ENCODE data around the gene CTSD.

DNA sequence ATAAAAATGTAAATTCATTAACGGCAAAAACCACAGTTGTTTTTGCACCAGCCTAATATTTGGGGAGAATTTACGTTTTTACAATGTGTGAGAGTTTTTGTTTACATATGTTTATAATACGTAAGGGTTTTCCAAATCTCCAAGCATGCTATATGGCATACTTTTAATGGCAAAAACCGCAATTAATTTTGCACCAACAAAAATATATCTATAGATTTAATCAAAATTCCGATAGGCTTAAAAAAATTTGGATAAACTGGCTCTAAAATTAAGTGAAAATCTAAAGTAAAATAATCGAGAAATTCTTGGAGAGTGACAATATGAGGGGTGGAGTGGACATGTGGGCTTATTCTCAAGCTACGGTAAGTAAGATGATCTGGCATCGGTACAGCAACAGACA lies 43.9 kb downstream of the CTSD start:
- TF ChIP-seq POLR2AphosphoS2 (conservative IDR thresholded peaks at IDR 0.05; ENCODE audit: low read length) (no peak), ELK1 (IDR thresholded peaks at IDR 0.05; ENCODE audit: low read depth, low read length) (no peak), POLR2A (IDR thresholded peaks at IDR 0.05; ENCODE audit: low read length) (no peak), CTCF (IDR thresholded peaks at IDR 0.05) (no peak), ZFP36 (IDR thresholded peaks at IDR 0.05; ENCODE audit: borderline replicate concordance, partially characterized antibody) (no peak), NR3C1 (IDR thresholded peaks at IDR 0.05) (no peak), MYC (IDR thresholded peaks at IDR 0.05; ENCODE audit: borderline replicate concordance, low read length) (no peak), MAFK (IDR thresholded peaks at IDR 0.05; ENCODE audit: partially characterized antibody) (no peak)
- TF ChIP-seq, protein P1, sequence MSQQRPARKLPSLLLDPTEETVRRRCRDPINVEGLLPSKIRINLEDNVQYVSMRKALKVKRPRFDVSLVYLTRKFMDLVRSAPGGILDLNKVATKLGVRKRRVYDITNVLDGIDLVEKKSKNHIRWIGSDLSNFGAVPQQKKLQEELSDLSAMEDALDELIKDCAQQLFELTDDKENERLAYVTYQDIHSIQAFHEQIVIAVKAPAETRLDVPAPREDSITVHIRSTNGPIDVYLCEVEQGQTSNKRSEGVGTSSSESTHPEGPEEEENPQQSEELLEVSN (IDR thresholded peaks at IDR 0.05; ENCODE audit: borderline replicate concordance, low read depth), result no peak

Measured in A549 (cell line).